Measurements from ENCODE around the gene DENND2A.
A peak's percentile ranks its signal among the peaks of the same experiment; 100 is the strongest.
"Not testable (repeated sequence)": the region's sequence is repeated elsewhere in the genome, so short reads cannot be mapped to it uniquely, and the experiment has no call there.

Gene DENND2A

GRCh38 chr7:140559410-140559809, 81.2 kb downstream of the DENND2A start:
- Histone ChIP-seq H3K4me3 (ENCODE audit: low read depth, low read length) (no peak overlapping the region), H3K4ac (ENCODE audit: low read depth, low read length) (no peak overlapping the region), H3K27me3 (ENCODE audit: insufficient read depth, low read length) (no peaks in the 10 kb centered on the region), H3K4me2 (ENCODE audit: low read length) (no peak overlapping the region), H2AK5ac (ENCODE audit: low read length) (no peak overlapping the region), H3K79me2 (ENCODE audit: control insufficient read depth, insufficient read depth, low read length, poor library complexity) (no peaks in the 10 kb centered on the region), H3K4me1 (ENCODE audit: control insufficient read depth in 1 of 2, insufficient read depth in 2 of 2, low read length in 2 of 2) (peaks cover 3% of the 10 kb centered on the region in 2 experiments), H4K91ac (ENCODE audit: low read depth, low read length) (no peak overlapping the region), H3K9ac (ENCODE audit: low read length) (no peak overlapping the region), H2BK5ac (ENCODE audit: low read depth, low read length, poor library complexity) (no peak overlapping the region), H4K12ac (ENCODE audit: low read depth, low read length) (no peak overlapping the region), H3K18ac (ENCODE audit: low read length) (no peak overlapping the region), H2BK12ac (ENCODE audit: low read length) (no peak overlapping the region), H4K8ac (ENCODE audit: low read depth, low read length) (no peak overlapping the region), H3K27ac (ENCODE audit: low read depth, low read length) (no peak overlapping the region), H3K9me3 (ENCODE audit: insufficient read depth, low read depth, low read length) (peaks cover 1% of the 10 kb centered on the region), H3K36me3 (ENCODE audit: control insufficient read depth in 1 of 2, insufficient read depth in 2 of 2, low read length in 2 of 2) (peaks cover 6 to 12% of the 10 kb centered on the region in 2 experiments), H3K79me1 (ENCODE audit: low read length) (no peaks in the 10 kb centered on the region), H3K23ac (ENCODE audit: low read length) (no peak overlapping the region), H3K14ac (ENCODE audit: low read length) (no peak overlapping the region), H2AFZ (ENCODE audit: insufficient read depth, low read length, poor library complexity) (no peak overlapping the region), H2BK120ac (ENCODE audit: insufficient read depth, low read length, poor library complexity) (no peak overlapping the region)
- no peak for DNase-seq
- WGBS (ENCODE audit: extremely low coverage, insufficient coverage, insufficient read length), result no CpG with 5 or more reads among the region's 9 CpGs

- no peak overlapping the region for H2BK5ac ChIP-seq (ENCODE audit: low read depth, low read length, poor library complexity)
- no peak overlapping the region for H3K4me2 ChIP-seq (ENCODE audit: low read length)
- no peak overlapping the region for H2AK5ac ChIP-seq (ENCODE audit: low read length)
These were observed 82.6 kb downstream of the DENND2A start for GRCh38 chr7:140557809-140558518.

GRCh38 chr7:140557069-140557468, 83.5 kb downstream of the DENND2A start:
- Histone ChIP-seq H2BK120ac (ENCODE audit: insufficient read depth, low read length, poor library complexity) (no peak overlapping the region), H3K14ac (ENCODE audit: low read length) (no peak overlapping the region), H3K79me1 (ENCODE audit: low read length) (no peaks in the 10 kb centered on the region), H2BK5ac (ENCODE audit: low read depth, low read length, poor library complexity) (no peak overlapping the region), H3K4me1 (ENCODE audit: control insufficient read depth in 1 of 2, insufficient read depth in 2 of 2, low read length in 2 of 2) (peaks cover 3 to 6% of the 10 kb centered on the region in 2 experiments), H2AK5ac (ENCODE audit: low read length) (no peak overlapping the region), H3K23ac (ENCODE audit: low read length) (no peak overlapping the region), H3K4ac (ENCODE audit: low read depth, low read length) (no peak overlapping the region), H3K4me2 (ENCODE audit: low read length) (no peak overlapping the region), H2BK12ac (ENCODE audit: low read length) (no peak overlapping the region), H3K4me3 (ENCODE audit: low read depth, low read length) (no peak overlapping the region), H2AFZ (ENCODE audit: insufficient read depth, low read length, poor library complexity) (no peak overlapping the region), H3K9me3 (ENCODE audit: insufficient read depth, low read depth, low read length) (no peaks in the 10 kb centered on the region), H3K27me3 (ENCODE audit: insufficient read depth, low read length) (no peaks in the 10 kb centered on the region), H4K91ac (ENCODE audit: low read depth, low read length) (no peak overlapping the region), H3K18ac (ENCODE audit: low read length) (no peak overlapping the region), H4K8ac (ENCODE audit: low read depth, low read length) (no peak overlapping the region), H3K36me3 (ENCODE audit: control insufficient read depth in 1 of 2, insufficient read depth in 2 of 2, low read length in 2 of 2) (peaks cover 6 to 12% of the 10 kb centered on the region in 2 experiments), H3K79me2 (ENCODE audit: control insufficient read depth, insufficient read depth, low read length, poor library complexity) (no peaks in the 10 kb centered on the region), H4K12ac (ENCODE audit: low read depth, low read length) (no peak overlapping the region), H3K9ac (ENCODE audit: low read length) (no peak overlapping the region), H3K27ac (ENCODE audit: low read depth, low read length) (no peak overlapping the region)
- no CpG with 5 or more reads among the region's 6 CpGs for WGBS (ENCODE audit: extremely low coverage, insufficient coverage, insufficient read length)
- DNase-seq, result no peak

More at GRCh38 chr7:140557809-140558518, 82.6 kb downstream of the DENND2A start:
- Histone ChIP-seq H3K4ac (ENCODE audit: low read depth, low read length) (no peak overlapping the region), H4K12ac (ENCODE audit: low read depth, low read length) (no peak overlapping the region), H3K27me3 (ENCODE audit: insufficient read depth, low read length) (no peaks in the 10 kb centered on the region), H3K27ac (ENCODE audit: low read depth, low read length) (no peak overlapping the region), H3K4me1 (ENCODE audit: control insufficient read depth in 1 of 2, insufficient read depth in 2 of 2, low read length in 2 of 2) (peaks cover 3% of the 10 kb centered on the region in 2 experiments), H3K14ac (ENCODE audit: low read length) (no peak overlapping the region), H3K18ac (ENCODE audit: low read length) (no peak overlapping the region), H4K8ac (ENCODE audit: low read depth, low read length) (no peak overlapping the region), H3K4me3 (ENCODE audit: low read depth, low read length) (no peak overlapping the region), H2BK120ac (ENCODE audit: insufficient read depth, low read length, poor library complexity) (no peak overlapping the region), H3K79me2 (ENCODE audit: control insufficient read depth, insufficient read depth, low read length, poor library complexity) (no peaks in the 10 kb centered on the region), H3K79me1 (ENCODE audit: low read length) (no peaks in the 10 kb centered on the region), H4K91ac (ENCODE audit: low read depth, low read length) (no peak overlapping the region), H2AFZ (ENCODE audit: insufficient read depth, low read length, poor library complexity) (no peak overlapping the region), H3K23ac (ENCODE audit: low read length) (no peak overlapping the region), H3K9ac (ENCODE audit: low read length) (no peak overlapping the region), H2BK12ac (ENCODE audit: low read length) (no peak overlapping the region), H3K36me3 (ENCODE audit: control insufficient read depth in 1 of 2, insufficient read depth in 2 of 2, low read length in 2 of 2) (peaks cover 6 to 12% of the 10 kb centered on the region in 2 experiments), H3K9me3 (ENCODE audit: insufficient read depth, low read depth, low read length) (no peaks in the 10 kb centered on the region)
- no CpG with 5 or more reads among the region's 13 CpGs for WGBS (ENCODE audit: extremely low coverage, insufficient coverage, insufficient read length)
- DNase-seq, result peak; percentile 41 to 50

GRCh38 chr7:140553236-140553635, 87.4 kb downstream of the DENND2A start:
- not testable (repeated sequence) for H3K9me3 ChIP-seq (ENCODE audit: insufficient read depth, low read depth, low read length); H3K23ac ChIP-seq (ENCODE audit: low read length); H3K4ac ChIP-seq (ENCODE audit: low read depth, low read length); H2BK12ac ChIP-seq (ENCODE audit: low read length); H3K4me3 ChIP-seq (ENCODE audit: low read depth, low read length); H2AFZ ChIP-seq (ENCODE audit: insufficient read depth, low read length, poor library complexity); H2BK120ac ChIP-seq (ENCODE audit: insufficient read depth, low read length, poor library complexity); H2AK5ac ChIP-seq (ENCODE audit: low read length); H4K8ac ChIP-seq (ENCODE audit: low read depth, low read length); H4K91ac ChIP-seq (ENCODE audit: low read depth, low read length); H3K27ac ChIP-seq (ENCODE audit: low read depth, low read length); H3K27me3 ChIP-seq (ENCODE audit: insufficient read depth, low read length); H3K79me1 ChIP-seq (ENCODE audit: low read length); H3K36me3 ChIP-seq (ENCODE audit: control insufficient read depth in 1 of 2, insufficient read depth in 2 of 2, low read length in 2 of 2); H3K9ac ChIP-seq (ENCODE audit: low read length); H3K14ac ChIP-seq (ENCODE audit: low read length); H2BK5ac ChIP-seq (ENCODE audit: low read depth, low read length, poor library complexity); H3K18ac ChIP-seq (ENCODE audit: low read length); H3K4me2 ChIP-seq (ENCODE audit: low read length); H3K79me2 ChIP-seq (ENCODE audit: control insufficient read depth, insufficient read depth, low read length, poor library complexity); H4K12ac ChIP-seq (ENCODE audit: low read depth, low read length)
- peaks cover 0 to 11% of the 10 kb centered on the region in 2 experiments for H3K4me1 ChIP-seq (ENCODE audit: control insufficient read depth in 1 of 2, insufficient read depth in 2 of 2, low read length in 2 of 2)
- peak; percentile 88 to 95 for DNase-seq
- no CpG with 5 or more reads among the region's 10 CpGs for WGBS (ENCODE audit: extremely low coverage, insufficient coverage, insufficient read length)
